Neural progenitor cell (in vitro differentiated cells): ENCODE results near the gene PGLYRP3.

Experiments
- EZH2 ChIP-seq: fragments of 200-600 bp; sonication (generic); IDR thresholded peaks from 2 replicates; pipeline ENCODE4 v1.6.1; 2017; ENCODE audit warnings: antibody characterized with exemption, mild to moderate bottlenecking, moderate library complexity
- EZH2phosphoT487 ChIP-seq: fragments of 200-600 bp; sonication (generic); IDR thresholded peaks from 2 replicates; pipeline ENCODE4 v1.6.1; 2017; ENCODE audit warnings: antibody characterized with exemption
- TF ChIP-seq, protein P1 (sequence below): fragments of 200-600 bp; sonication (generic); IDR thresholded peaks from 2 replicates; pipeline ENCODE4 v1.5.1; 2017; ENCODE audit warnings: antibody characterized with exemption, mild to moderate bottlenecking

DNA sequence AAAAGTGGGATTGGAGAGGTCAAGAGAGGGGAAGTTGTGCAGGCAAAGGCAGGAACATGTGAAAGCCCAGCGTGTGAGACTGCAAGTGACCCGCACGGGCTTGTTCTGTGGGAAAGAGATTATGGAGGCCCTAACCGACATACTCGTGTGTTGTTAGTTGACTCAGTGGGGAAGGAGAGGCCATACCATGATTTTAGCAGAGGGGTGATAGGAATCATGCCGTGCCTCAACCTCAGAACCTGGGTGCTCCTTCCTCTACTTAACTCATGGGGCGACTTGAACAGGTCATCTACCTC lies 19.3 kb downstream of the PGLYRP3 start:
- TF ChIP-seq, protein P1, sequence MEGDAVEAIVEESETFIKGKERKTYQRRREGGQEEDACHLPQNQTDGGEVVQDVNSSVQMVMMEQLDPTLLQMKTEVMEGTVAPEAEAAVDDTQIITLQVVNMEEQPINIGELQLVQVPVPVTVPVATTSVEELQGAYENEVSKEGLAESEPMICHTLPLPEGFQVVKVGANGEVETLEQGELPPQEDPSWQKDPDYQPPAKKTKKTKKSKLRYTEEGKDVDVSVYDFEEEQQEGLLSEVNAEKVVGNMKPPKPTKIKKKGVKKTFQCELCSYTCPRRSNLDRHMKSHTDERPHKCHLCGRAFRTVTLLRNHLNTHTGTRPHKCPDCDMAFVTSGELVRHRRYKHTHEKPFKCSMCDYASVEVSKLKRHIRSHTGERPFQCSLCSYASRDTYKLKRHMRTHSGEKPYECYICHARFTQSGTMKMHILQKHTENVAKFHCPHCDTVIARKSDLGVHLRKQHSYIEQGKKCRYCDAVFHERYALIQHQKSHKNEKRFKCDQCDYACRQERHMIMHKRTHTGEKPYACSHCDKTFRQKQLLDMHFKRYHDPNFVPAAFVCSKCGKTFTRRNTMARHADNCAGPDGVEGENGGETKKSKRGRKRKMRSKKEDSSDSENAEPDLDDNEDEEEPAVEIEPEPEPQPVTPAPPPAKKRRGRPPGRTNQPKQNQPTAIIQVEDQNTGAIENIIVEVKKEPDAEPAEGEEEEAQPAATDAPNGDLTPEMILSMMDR, result no peak
- TF ChIP-seq EZH2phosphoT487 (no peak), EZH2 (no peak)
